Neural cell (in vitro differentiated cells): ENCODE measurements around the gene TMEM175. TPM values are rescaled to one million over a fixed set of nuclear protein-coding genes. Genes with fewer than 3 reads are reported as not detected.

ENCODE experiments used
- H2AFZ ChIP-seq: fragments of 200-600, 300-800 bp; sonication (generic), shearing (Covaris generic); 2 replicates; pipeline ENCODE4 v1.6.0; 2014; ENCODE audit warnings: low read depth, mild to moderate bottlenecking, antibody characterized with exemption, low read length, moderate library complexity
- H3F3A ChIP-seq: fragments of 200-600 bp; shearing (Covaris generic); 2 replicates; pipeline ENCODE4 v1.6.1; 2016; ENCODE audit warnings: mild to moderate bottlenecking, moderate library complexity, mixed read lengths, antibody characterized with exemption, low read length; ENCODE audit not compliant: insufficient read depth, poor library complexity, severe bottlenecking
- H3K27ac ChIP-seq: fragments of 200-600, 300-800 bp; sonication (generic), shearing (Covaris generic); 2 replicates; pipeline ENCODE4 v1.5.1; 2014; ENCODE audit warnings: mild to moderate bottlenecking, low read length, moderate library complexity
- H3K27me3 ChIP-seq: fragments of 300-800, 200-600 bp; sonication (generic), shearing (Covaris generic); 2 replicates; pipeline ENCODE4 v1.6.0; 2014; ENCODE audit warnings: mild to moderate bottlenecking, low read depth, low read length, moderate library complexity; ENCODE audit not compliant: insufficient read depth
- H3K36me3 ChIP-seq: fragments of 300-800, 200-600 bp; sonication (generic), shearing (Covaris generic); 2 replicates; pipeline ENCODE4 v1.5.1; 2014; ENCODE audit warnings: mild to moderate bottlenecking, antibody characterized with exemption, low read length, moderate library complexity; ENCODE audit not compliant: insufficient read depth
- H3K4me2 ChIP-seq: fragments of 300-800, 200-600 bp; sonication (generic), shearing (Covaris generic); 2 replicates; pipeline ENCODE4 v1.6.0; 2014; ENCODE audit warnings: mild to moderate bottlenecking, low read length
- H3K4me3 ChIP-seq: fragments of 300-800, 200-600 bp; sonication (generic), shearing (Covaris generic); 2 replicates; pipeline ENCODE4 v1.5.1; 2014; ENCODE audit warnings: mild to moderate bottlenecking, low read length, moderate library complexity
- H3K79me2 ChIP-seq: fragments of 200-600 bp; shearing (Covaris generic); replicated peaks from 2 replicates; pipeline ENCODE4 v1.6.0; 2014; ENCODE audit warnings: mild to moderate bottlenecking, low read length, moderate library complexity; ENCODE audit not compliant: insufficient read depth
- H3K9ac ChIP-seq: fragments of 300-800, 200-600 bp; sonication (generic), shearing (Covaris generic); 2 replicates; pipeline ENCODE4 v1.6.1; 2016; ENCODE audit warnings: mild to moderate bottlenecking, low read length, mixed read lengths
- H3K9me2 ChIP-seq: fragments of 200-600 bp; shearing (Covaris generic); 2 replicates; pipeline ENCODE4 v1.6.1; 2016; ENCODE audit warnings: mild to moderate bottlenecking, low read length, mixed read lengths; ENCODE audit not compliant: insufficient read depth
- H3K9me3 ChIP-seq: fragments of 200-600, 300-800 bp; sonication (generic), shearing (Covaris generic); 2 replicates; pipeline ENCODE4 v1.6.1; 2016; ENCODE audit warnings: mild to moderate bottlenecking, mixed run types, low read length, moderate library complexity, mixed read lengths
- H4K20me1 ChIP-seq: fragments of 200-600 bp; shearing (Covaris generic); 2 replicates; pipeline ENCODE4 v1.6.1; 2016; ENCODE audit warnings: mild to moderate bottlenecking, mixed run types; ENCODE audit not compliant: insufficient read depth
- CTCF ChIP-seq: fragments of 450-650 bp; IDR thresholded peaks from 2 replicates; pipeline ENCODE4 v1.5.1; 2014; ENCODE audit warnings: antibody characterized with exemption, mild to moderate bottlenecking, moderate library complexity; ENCODE audit not compliant: poor library complexity, severe bottlenecking
- EP300 ChIP-seq: fragments of 450-650 bp; conservative IDR thresholded peaks from 2 replicates; pipeline ENCODE4 v1.6.1; 2014; ENCODE audit warnings: antibody characterized with exemption, mild to moderate bottlenecking, moderate library complexity; ENCODE audit not compliant: poor library complexity, severe bottlenecking
- EZH2 ChIP-seq: fragments of 200-600, 300-800 bp; shearing (Covaris generic), sonication (generic); IDR thresholded peaks from 2 replicates; pipeline ENCODE4 v1.6.1; 2014; ENCODE audit warnings: antibody characterized with exemption, low read length, borderline replicate concordance, mild to moderate bottlenecking; ENCODE audit not compliant: insufficient read depth, poor library complexity, severe bottlenecking
- MXI1 ChIP-seq: fragments of 450-650 bp; conservative IDR thresholded peaks from 2 replicates; pipeline ENCODE4 v1.6.1; 2014; ENCODE audit warnings: antibody characterized with exemption, mild to moderate bottlenecking; ENCODE audit not compliant: poor library complexity, severe bottlenecking
- POLR2AphosphoS5 ChIP-seq: IDR thresholded peaks from 2 replicates; pipeline ENCODE4 v1.6.1; 2012
- RAD21 ChIP-seq: fragments of 450-650 bp; conservative IDR thresholded peaks from 2 replicates; pipeline ENCODE4 v1.6.1; 2014; ENCODE audit warnings: antibody characterized with exemption, mild to moderate bottlenecking, moderate library complexity
- REST ChIP-seq: IDR thresholded peaks from 2 replicates; pipeline ENCODE4 v1.6.1; 2012; ENCODE audit warnings: borderline replicate concordance
- SMC3 ChIP-seq: fragments of 450-650 bp; conservative IDR thresholded peaks from 2 replicates; pipeline ENCODE4 v1.6.1; 2014; ENCODE audit warnings: antibody characterized with exemption, mild to moderate bottlenecking, moderate library complexity; ENCODE audit not compliant: poor library complexity
- TAF1 ChIP-seq: IDR thresholded peaks from 2 replicates; pipeline ENCODE4 v1.6.1; 2012; ENCODE audit warnings: low read depth
- polyA plus RNA-seq: library from polyadenylated mRNA; depleted of rRNA; stranded (reverse); fragments of >200 nt; gene quantifications from 2 replicates; pipeline ENCODE4 v1.2.3, GENCODE V29; 2014

Gene TMEM175
- polyA plus RNA-seq, 1 donor from 2014 or later = 36.9 TPM

- Histone ChIP-seq H3K4me3 (no peak overlapping the region), H3K27ac (no peak overlapping the region), H3K9me2 (no peaks in the 10 kb centered on the region), H3K4me2 (no peak overlapping the region), H3K79me2 (peaks cover 28% of the 10 kb centered on the region), H3K9me3 (no peaks in the 10 kb centered on the region), H3F3A (no peaks in the 10 kb centered on the region), H3K36me3 (no peaks in the 10 kb centered on the region), H4K20me1 (no peaks in the 10 kb centered on the region), H3K27me3 (no peaks in the 10 kb centered on the region), H3K9ac (no peak overlapping the region), H2AFZ (no peak overlapping the region)
- no peak for TF ChIP-seq EP300
- TF ChIP-seq EZH2 = no peak
- no peak for TF ChIP-seq RAD21
- TF ChIP-seq MXI1 = no peak
- no peak for TF ChIP-seq CTCF
- no peak for TF ChIP-seq POLR2AphosphoS5
- no peak for TF ChIP-seq REST
- TF ChIP-seq SMC3 = no peak
- no peak for TF ChIP-seq TAF1
Observed at GRCh38 chr4:924107-925096, 7.9 kb upstream of the TMEM175 start.

GRCh38 chr4:925171-925570 lies 7.1 kb upstream of the TMEM175 start:
- Histone ChIP-seq H3K36me3 (no peaks in the 10 kb centered on the region), H3K9me3 (no peaks in the 10 kb centered on the region), H3K9ac (no peak overlapping the region), H3K27me3 (no peaks in the 10 kb centered on the region), H3K27ac (no peak overlapping the region), H4K20me1 (no peaks in the 10 kb centered on the region), H3K79me2 (peaks cover 33% of the 10 kb centered on the region), H3K4me2 (no peak overlapping the region), H3F3A (no peaks in the 10 kb centered on the region), H2AFZ (no peak overlapping the region), H3K4me3 (no peak overlapping the region), H3K9me2 (no peaks in the 10 kb centered on the region)
- TF ChIP-seq SMC3 (no peak), EZH2 (no peak), TAF1 (no peak), EP300 (no peak), MXI1 (no peak), RAD21 (no peak), POLR2AphosphoS5 (no peak), CTCF (no peak), REST (no peak)
